ENCODE results near the gene SLC22A5. TPM values are rescaled to one million over a fixed set of nuclear protein-coding genes. Genes with fewer than 3 reads are reported as not detected.
"Not testable (repeated sequence)": the region's sequence is repeated elsewhere in the genome, so short reads cannot be mapped to it uniquely, and the experiment has no call there.

The SLC22A5 gene
- polyA plus RNA-seq, 4 donors = 41.5 to 54.5 (median 43.5) TPM

DNA sequence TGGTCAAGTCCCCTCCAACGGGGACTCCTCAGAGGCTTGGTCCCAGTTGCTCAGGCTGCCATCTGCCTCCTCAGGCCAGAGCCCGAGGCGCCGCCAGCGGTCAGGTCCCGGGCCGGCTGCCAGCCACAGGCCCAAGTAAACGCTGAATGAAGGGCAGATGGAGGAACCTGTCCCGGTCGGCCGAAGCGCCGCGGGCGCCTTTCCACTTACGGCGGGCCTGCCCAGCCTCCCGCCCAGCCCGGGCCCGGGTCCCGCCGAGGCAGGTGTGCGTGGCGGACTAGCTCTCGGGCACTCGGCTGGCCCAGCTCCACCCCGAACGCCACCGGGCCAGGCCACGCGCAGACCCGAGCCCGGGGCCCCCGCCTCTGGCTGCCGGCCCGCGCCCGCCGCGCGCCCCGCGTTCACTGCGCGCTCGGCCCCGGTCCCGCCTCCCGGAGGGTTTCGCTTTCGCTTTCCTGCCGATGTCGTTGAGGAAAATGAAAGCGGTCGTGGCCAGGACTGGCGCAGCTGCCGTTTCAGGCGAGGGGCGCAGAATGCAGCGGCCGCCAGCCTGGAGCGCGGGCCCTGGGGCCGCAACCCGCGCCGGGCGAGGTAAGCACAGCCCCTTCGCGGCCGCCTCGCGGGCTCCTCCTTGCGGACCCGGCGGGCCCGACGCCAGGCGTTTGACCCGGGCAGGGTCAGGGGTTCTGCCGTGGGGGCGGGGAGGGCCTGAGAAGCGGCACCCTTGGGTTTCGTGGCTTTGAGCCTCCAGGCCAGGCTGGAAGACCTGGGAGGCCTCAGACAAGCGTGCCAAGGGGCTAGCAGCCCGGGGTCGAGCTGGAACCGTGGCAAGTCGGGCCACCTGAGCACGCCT, 41.2 kb downstream of the SLC22A5 start:
- DNase-seq (ENCODE audit: low read depth in 4 of 4, low spot score in 3 of 4) = peak in 2 of 4 donors; percentile 62 to 70

DNA sequence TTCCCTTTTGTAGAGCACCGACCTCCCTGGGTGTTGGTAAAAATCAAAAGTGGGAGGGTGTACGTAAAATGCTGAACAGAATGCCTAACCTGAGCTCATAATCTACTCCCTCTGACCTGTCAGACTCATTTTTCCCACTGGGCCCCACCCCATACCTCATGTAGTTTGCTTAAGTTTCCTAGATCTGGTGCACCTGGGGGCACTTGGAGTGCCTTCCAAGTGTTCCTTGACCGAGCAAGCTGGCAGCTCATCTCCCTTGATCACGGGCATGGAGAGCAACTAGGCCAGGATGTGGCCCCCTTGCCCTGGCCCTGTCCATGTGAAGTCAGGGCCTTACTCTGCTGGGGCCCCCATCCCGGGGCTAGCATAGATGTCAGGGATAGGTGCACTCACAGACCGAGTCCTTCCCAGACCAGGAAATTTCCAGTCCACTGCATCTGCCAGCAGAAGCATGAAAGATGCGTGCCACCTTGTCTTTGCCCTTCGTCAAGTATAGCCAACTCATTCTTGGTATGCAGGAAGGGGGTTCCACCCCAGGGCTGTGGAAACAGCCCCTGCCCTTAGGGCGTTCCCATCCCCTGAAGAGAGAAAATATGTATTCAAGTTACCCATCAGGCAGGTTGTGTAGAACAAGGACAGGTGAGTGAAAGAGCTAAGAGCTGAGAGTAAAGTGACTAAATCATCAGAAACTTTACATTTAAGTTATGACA, 41.9 kb downstream of the SLC22A5 start:
- no peak for DNase-seq (ENCODE audit: low read depth in 4 of 4, low spot score in 3 of 4)

DNA sequence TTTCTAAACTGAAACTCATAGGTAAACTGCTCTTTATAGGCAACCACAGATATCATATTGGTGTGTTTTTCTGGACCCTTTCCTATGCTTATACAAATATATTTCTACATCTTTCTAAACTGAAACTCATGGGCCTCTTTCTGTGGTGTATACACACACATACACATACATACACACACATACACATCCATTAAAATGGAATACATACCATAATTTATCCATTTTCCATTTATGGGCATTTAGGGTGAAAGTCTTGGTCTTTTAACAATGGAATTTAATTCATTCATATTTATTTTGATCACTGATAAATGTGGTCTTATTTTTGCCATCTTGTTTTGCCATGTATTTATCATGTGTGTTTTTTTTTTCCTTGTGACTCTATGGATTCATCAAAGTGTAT, 44.1 kb downstream of the SLC22A5 start:
- DNase-seq (ENCODE audit: low read depth in 4 of 4, low spot score in 3 of 4) = no peak

DNA sequence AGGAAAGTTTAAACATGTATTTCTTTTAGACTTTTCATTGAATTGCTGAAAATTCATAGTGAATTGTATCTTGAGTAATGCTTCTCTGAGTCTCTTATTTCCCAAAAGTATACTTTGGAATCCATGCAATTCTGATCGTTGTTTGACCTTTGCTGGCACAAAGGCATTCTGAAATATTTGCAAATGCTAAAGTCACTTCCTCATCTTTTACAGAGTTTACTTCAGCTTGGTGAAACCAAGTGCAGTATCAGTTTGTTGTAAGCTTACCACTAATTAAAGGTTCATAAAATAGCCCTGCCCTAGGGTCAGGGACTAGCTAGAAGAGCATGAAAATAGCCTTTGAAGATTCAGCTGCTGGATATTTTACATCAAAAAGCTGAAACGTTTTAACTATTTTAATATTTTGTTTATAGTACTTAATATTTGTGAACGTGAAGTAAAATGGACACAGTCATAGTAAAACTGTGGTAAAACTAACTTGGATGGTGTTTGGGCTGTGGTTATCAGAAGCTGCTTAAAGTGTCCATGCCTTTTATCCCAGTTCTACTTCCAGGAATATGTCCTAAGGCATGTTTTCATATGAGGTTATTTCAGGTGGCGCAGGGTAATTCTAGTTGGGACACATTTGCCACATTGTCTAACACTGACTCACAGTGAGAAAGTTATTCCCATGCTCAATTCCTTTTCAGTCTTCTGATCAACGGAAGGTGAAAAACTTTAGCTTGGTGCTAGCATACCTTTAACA, 45.3 kb downstream of the SLC22A5 start:
- no peak for DNase-seq (ENCODE audit: low read depth in 4 of 4, low spot score in 3 of 4)

DNA sequence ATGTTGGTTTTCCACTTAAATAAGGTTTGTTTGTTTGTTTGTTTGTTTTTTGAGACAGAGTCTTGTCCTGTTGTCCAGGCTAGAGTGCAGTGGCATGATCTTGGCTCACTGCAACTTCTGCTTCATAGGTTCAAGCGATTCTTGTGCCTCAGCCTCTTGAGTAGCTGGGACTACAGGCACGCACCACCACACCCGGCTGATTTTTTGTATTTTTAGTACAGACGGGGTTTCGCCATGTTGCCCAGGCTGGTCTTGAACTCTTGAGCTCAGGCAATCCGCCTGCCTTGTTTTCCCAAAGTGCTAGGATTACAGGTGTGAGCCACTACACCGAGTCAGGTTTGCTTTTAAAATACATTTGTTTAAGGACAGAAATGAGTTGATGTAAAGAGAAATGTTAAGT, 46.0 kb downstream of the SLC22A5 start:
- not testable (repeated sequence) for DNase-seq (ENCODE audit: low read depth in 4 of 4, low spot score in 3 of 4)

DNA sequence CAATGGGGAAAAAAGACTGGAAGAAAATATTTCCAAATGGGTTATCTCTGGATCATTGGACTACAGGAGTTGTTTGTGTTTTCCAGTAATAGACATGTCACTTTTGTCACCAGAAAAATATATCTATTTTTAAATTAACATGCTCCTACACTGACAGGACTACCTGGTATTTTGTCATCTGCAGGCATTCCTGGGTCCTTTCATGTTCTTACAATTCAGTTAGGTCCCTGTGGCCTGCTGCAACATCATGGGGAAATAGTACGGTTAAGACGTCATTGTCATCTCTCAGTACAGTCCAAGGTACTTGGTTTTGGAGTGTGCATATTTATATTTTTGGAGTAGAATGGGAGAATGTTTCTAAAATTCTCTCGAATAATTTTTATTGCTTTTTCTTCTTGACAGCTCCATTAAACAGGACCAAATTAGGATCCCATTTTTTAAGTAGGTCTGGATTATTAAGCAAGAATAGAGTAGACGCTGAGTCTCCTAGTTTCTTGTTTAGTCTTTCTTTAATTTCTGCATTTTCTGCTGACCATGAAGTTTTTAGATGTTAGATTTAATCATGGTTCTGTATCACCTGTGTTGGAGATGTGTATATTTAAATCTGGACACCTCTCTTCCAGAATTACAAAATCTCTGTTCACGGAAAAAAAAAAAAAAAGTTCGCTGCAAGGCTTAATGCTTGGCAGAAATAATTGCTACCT, 46.9 kb downstream of the SLC22A5 start:
- no peak for DNase-seq (ENCODE audit: low read depth in 4 of 4, low spot score in 3 of 4)

DNA sequence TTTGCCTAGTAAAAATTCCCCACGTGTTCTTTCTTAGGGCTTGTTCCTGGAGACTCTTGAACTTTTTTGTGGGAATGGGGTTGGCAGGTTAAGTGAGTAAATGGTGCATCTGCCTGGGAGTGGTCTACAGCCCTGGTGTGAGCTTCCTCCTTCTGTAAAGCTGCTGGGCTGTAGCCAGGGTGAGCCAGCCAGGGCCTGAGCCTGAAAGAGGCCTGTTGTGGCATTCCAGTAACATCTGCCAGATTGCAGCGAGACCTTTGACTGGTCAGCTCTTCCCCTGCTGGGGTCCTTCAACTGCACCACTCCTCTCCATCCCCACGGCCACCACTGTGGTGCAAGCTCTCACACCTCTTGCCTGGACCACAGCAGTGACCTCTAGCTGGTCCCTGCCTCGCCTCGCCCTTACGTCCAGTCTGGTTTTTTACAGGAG, 47.5 kb downstream of the SLC22A5 start:
- DNase-seq (ENCODE audit: low read depth in 4 of 4, low spot score in 3 of 4) = no peak

DNA sequence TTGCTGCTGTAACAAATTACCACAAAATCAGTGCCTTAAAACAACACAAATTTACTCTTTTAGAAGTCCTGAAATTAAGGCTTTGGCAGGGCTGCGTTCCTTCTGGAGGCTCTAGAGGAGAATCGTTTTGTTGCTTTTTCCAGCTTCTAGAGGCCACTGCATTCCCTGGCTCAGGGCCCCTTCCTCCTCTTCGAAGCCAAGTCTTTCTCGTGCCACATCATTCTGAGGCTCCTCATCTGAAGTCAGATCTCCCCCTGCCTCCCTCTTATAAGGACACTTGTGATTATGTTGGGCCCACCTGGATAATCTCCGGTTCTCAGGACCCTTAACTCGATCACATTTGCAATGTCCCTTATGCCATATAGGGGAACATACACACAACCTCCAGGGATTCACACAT, 48.0 kb downstream of the SLC22A5 start:
- no peak for DNase-seq (ENCODE audit: low read depth in 4 of 4, low spot score in 3 of 4)

DNA sequence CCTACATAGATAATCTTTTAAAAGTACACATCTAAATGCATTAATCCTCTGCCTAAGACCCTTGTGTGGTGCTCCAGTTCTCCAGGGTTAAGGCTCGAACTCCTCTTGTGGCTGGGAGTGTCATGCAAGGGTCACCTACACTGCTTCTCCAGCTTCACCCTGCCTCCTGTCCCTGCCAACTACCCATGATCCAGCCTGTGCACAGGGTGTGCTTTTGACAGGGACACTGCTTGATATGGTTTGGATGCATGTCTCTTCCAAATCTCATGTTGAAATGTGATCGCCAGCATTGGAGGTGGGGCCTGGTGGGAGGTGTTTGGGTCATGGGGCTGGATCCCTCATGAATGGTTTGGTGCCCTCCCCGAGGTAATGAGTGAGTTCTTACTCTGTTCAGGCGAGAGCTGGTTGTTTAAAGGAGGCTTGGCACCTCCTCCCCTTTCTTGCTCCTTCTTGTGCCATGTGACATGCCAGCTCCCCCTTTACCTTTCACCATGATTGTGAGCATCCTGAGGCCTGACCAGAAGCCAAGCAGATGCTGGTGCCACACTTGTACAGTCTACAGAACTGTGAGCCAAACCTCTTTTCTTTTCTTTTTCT, 48.5 kb downstream of the SLC22A5 start:
- DNase-seq (ENCODE audit: low read depth in 4 of 4, low spot score in 3 of 4) = no peak

DNA sequence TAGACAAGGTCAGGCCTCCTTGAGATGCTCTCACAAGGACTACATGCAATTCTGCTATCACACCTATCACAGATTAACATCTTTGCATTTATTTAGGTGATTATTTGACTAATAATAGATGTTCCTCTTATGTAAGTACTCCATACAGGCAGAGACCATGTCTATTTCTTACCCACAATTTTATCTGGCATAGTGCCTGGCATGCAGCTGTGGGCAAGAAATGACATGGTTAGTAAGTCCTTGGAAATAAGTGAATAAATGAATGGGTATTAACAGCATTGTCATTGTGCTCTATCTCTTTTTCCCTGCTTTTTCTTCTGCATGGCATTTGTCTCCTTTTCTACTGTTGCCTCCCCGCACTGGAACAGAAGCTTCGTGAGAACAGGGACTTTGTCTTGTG, 49.4 kb downstream of the SLC22A5 start:
- no peak for DNase-seq (ENCODE audit: low read depth in 4 of 4, low spot score in 3 of 4)

DNA sequence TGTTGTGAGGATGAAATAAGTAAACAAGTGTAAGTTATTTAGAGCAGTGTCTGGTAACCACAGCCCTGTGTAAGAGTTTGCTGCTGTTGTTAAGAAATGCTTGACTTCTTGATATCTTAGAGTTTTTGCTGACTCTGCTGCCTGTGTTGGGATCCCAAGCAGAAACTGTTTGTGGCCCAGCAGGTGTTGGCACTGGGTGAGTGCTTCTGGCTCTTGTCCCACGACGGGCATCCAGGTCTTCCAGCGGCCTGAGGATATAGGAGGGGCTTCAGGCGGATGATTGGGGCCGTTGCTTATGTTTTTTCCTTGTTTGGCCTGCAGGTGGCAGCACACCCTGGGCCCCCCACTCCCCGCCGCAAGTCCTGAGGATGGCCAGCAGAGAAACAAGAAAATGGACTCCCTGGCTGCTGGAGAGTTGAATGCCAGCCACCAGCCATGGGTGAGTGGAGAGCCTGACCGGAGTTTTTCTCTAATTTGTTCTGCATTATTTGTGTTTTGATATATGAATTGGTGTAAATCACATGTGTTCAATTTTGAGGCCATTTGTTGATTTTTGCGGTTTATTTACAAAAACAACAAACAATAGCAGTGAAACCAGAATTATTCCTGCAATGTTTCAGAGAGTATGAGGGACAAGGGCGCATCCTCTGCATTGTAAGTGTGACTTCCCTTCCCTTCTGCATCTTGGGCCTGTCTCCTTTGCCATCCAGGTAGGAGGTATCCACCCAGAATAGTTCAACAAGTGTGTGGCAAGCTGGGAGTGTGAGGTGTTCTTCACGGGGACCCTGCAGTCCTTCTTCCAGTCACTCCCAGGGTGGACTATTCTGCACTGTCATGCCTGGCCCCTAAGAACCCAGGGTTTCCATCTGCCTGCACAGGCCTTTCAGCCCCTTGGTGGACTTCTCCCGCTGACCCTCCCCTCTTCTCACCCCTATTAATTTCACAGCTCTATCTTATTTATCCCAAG, 50.3 kb downstream of the SLC22A5 start:
- DNase-seq (ENCODE audit: low read depth in 4 of 4, low spot score in 3 of 4) = peak in 3 of 4 donors; percentile 69 to 73 (median 72)

DNA sequence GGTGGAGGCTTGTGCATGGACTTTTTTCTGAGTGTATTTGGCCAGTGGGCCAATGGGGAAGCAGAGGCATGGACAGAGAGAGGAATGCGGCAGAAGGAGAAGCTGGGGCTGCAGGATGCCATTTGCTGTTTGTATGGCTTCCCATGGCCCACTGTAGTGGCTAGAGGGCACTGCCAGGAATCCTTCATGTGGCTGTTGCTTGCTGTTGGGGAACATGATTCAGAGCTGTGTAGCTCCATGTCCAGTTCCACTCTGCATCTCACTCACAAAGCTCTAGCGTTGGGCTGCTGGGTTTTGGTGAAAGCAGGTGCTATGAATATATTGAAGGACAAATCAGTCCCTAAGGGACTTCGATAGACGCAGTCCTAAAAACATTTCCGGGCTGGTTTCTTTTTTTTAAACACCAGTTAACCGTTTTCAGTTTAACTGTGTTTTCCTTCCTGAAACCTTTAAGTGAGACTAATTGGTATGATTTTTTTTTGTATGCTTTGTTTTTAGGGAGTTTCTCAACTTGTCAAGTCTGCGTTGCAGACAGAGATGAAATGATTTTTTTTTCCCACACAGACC, 51.3 kb downstream of the SLC22A5 start:
- DNase-seq (ENCODE audit: low read depth in 4 of 4, low spot score in 3 of 4) = no peak

DNA sequence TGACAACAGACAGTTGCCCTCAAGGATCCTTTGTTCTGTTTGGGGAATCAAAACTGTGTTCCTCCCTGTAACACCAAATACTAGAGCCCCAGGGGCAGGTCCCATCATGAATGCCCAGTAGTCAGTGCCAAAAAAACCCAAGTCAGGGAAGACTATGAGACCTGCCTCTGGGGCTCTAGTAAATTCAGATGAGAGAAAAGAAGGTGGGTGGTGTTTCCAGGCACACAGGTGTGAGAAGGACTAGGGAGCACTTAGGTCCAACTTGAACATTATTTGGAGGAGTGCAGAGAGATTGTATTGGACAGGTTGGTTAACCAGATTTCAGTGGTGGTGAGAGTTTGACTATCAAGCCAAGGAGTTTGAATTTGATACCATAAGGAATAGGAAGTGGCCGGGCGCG, 52.0 kb downstream of the SLC22A5 start:
- DNase-seq (ENCODE audit: low read depth in 4 of 4, low spot score in 3 of 4) = no peak

DNA sequence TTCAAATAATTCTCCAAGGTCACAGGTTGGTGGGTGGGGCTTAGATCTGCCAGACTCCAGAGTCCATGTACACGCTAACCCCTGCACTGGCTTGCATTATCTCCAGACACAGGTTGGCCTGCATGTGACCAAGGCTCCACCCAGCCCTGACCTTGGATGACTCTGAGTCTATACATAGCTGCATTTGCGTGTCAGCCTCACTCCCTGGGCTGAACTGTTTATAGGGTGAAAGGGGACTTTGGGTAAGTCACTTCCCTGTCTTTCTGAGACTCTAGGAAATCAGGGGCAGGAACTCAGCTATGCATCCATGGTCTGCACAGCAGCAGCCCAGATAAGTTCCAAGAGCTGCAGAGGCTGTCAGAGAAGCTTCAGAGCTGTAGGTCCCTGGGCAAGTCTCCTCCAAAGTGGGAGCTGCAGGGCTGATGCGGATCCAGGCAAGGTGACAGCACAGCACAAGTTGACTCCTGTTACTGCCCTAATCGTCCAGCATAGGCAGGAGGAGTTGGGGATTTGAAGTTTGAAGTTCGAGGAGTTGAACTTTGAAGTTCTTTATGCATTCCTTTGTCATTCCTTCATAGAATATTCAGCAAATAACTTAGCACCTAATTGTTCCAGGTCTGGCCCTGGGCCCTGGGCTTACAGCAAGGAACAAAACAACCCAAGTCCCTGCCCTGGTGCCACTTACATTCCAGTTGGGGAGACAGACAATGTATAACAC, 53.4 kb downstream of the SLC22A5 start:
- DNase-seq (ENCODE audit: low read depth in 4 of 4, low spot score in 3 of 4) = no peak

DNA sequence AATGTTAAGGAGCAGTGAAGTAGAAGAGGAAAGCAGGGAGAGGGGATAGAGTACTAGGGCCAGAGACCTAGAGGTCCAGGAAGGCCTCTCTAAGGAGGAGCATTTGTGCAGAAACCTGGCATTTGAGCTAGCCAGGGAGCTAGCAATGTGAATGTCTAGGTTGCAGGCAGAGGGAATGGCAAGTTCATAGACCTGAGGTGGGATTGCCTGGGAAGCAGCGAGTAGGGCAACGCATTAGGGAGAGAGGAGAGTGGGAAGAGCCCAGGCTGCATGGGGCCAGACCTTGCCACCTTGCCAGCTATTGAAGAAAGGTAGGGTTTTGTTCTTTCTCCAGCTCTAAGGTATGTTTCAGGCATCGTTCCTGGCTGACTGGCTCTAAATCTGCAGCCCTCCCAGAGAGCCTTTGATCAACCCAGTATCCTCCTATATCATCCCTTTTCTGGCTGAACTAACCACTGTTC, 54.0 kb downstream of the SLC22A5 start:
- DNase-seq (ENCODE audit: low read depth in 4 of 4, low spot score in 3 of 4) = no peak

DNA sequence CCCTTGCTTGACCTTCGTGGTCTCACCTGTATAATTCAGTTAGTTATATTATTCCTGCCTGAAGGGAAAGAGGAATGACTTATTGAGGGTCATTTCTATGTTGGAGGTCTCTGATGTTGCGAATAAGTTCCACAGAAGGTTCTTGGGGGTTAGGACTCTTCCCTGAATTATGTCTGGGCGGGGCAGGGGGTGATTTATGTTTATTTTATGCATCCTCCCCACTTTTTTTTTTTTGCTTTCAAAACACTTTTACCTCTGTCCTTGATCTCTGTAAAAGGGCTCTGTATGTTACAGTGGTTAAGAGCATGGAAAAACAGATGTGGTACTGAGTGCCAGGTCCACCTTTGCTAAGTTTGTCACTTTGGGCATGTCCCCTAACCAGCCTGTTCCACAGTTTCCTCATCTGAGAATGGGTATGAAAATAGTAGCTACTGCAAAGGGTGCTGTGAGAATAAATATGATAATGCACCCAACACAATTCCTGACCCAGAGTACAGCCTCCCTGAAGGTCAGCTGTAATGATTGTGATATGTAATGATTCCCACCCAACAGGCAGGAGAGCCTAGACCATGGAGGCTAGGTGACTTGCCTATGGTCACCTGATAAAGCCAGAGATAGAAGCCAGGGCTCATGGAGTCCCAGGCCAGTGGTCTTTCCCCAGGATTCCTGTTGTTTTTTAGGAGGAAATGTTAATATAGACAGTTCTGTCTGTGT, 54.8 kb downstream of the SLC22A5 start:
- DNase-seq (ENCODE audit: low read depth in 4 of 4, low spot score in 3 of 4) = no peak

Measured in right renal pelvis (tissue), 4 donors.